ENCODE measurements around the gene SNHG17.

The SNHG17 gene

DNA sequence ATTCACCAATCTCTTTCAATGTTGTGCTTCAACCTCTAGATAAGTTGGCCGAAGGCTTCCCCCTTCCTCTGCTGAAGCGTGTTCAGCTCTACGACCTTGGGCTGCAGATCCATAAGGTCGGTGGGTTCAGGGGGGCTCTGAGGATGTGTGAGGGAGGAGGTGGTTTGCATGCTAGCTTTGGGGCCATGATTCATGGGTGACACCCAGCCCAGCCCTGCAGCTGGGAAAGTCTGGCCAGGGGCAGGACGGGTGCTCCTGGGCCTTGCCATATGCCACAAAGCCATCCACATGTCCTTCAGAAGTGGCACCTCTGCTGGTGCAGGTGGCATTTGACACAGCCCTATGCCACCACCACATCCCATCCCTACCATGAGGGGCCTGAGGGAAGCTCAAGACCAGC lies 61.2 kb downstream of the SNHG17 start:
- no peak for DNase-seq (ENCODE audit: low read depth)

DNA sequence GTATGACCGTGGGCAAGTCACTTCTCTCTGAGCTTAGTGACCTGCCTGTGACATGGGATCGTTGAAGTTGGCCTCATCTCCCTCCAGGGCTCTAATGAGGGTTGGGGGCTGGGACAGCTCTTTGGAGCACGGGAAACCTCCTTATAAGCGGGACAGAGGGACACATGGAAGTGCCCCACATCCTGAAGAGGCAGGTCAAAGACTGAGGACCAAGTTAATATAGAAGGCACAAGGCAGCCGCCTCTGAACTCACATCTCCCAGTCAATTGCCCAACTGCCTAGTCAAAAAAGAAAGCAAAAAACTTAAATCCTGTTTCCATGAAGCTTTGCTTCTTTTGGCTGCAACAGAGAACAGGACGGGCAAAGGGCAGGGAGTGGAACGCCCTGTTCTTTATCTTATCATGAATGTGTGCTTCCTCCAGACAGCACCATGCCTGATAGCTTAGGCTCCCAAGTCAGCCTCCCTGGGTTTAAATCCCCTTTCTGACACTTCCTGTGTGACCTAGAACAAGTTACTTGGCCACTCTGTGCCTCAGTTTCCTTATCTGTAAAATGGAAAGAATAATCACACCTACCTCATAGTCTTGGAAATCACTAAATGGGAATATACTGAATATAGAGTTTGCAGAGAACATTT lies 61.8 kb downstream of the SNHG17 start:
- no peak for DNase-seq (ENCODE audit: low read depth)

DNA sequence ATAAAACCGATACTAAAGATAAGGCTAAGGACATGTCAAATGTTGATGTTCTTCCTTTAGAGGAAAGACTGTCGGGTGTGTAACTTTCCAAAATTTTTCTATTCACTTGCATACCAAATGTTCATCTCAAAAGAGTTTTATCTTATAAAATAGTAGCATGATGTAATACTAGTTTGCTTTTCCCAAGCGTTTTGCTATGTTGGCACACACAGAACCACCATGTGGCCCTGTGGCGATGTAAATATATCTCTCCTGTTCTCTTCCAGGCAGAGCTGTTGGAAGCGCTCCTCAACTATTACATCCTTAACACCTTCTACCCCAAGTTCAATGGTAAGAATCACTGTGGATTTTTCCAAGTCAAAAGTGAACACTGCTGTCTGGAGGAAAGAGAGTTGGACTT lies 62.3 kb downstream of the SNHG17 start:
- no peak for DNase-seq (ENCODE audit: low read depth)

Data from activated T-helper 9 cell treated with anti-CD3 and anti-CD28 coated beads, Interleukin-2, amount 50 U/mL, for 16 hours (primary cell).